ENCODE results near the gene CPZ.

DNA sequence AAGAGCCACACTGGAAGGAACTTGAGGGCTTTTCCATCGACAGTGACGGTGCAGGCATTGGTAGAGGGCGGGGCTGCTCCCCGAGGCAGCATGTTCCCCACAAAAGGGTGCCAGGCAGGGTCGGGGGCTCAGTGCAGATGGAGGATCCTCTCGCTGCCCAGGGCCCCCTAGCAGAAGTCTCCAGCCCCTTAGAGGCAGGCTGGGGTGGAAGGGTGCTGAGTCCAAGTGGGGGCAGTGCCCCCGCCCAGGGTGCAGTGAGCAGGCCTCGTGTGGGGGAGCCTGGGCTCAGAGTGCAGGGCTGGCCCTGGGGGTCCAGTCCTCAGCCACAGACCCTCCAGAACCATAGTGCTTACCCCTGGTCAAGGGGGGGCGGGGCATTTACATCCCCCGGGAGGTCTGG lies 9.0 kb downstream of the CPZ start:
- TF ChIP-seq, protein P1, sequence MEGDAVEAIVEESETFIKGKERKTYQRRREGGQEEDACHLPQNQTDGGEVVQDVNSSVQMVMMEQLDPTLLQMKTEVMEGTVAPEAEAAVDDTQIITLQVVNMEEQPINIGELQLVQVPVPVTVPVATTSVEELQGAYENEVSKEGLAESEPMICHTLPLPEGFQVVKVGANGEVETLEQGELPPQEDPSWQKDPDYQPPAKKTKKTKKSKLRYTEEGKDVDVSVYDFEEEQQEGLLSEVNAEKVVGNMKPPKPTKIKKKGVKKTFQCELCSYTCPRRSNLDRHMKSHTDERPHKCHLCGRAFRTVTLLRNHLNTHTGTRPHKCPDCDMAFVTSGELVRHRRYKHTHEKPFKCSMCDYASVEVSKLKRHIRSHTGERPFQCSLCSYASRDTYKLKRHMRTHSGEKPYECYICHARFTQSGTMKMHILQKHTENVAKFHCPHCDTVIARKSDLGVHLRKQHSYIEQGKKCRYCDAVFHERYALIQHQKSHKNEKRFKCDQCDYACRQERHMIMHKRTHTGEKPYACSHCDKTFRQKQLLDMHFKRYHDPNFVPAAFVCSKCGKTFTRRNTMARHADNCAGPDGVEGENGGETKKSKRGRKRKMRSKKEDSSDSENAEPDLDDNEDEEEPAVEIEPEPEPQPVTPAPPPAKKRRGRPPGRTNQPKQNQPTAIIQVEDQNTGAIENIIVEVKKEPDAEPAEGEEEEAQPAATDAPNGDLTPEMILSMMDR (IDR thresholded peaks at IDR 0.05), result no peak
- TF ChIP-seq POLR2A (IDR thresholded peaks at IDR 0.05), result no peak

Measured in Peyer's patch (tissue), 4 donors.